Endothelial cell of umbilical vein (primary cell): ENCODE data around the gene CAMKMT.

Experiments
- EZH2 ChIP-seq: IDR thresholded peaks from 2 replicates; pipeline ENCODE4 v1.6.1; 2012; ENCODE audit warnings: borderline replicate concordance, low read depth, mild to moderate bottlenecking, moderate library complexity, low read length, inconsistent platforms; ENCODE audit not compliant: severe bottlenecking
- FOS ChIP-seq: IDR thresholded peaks from 2 replicates; pipeline ENCODE4 v1.6.1; 2011; ENCODE audit warnings: mild to moderate bottlenecking, low read length, moderate library complexity, borderline replicate concordance; ENCODE audit not compliant: insufficient read depth
- GATA2 ChIP-seq: IDR thresholded peaks from 2 replicates; pipeline ENCODE4 v1.7.0; 2011; ENCODE audit warnings: low read depth, mild to moderate bottlenecking, moderate library complexity, mixed read lengths, low read length; ENCODE audit not compliant: insufficient read length, insufficient read depth
- MYC ChIP-seq: IDR thresholded peaks from one replicate; pipeline ENCODE4 v1.6.1; 2011; ENCODE audit warnings: mild to moderate bottlenecking, low read depth, low read length
- POLR2A ChIP-seq: IDR thresholded peaks from 2 replicates; pipeline ENCODE4 v1.6.1; 2012; ENCODE audit warnings: low read depth, mild to moderate bottlenecking, control low read depth, low read length
- POLR2AphosphoS5 ChIP-seq: IDR thresholded peaks from 2 replicates; pipeline ENCODE4 v1.6.1; 2012; ENCODE audit warnings: low read depth, mild to moderate bottlenecking, control low read depth, low read length, moderate library complexity; ENCODE audit not compliant: insufficient read depth
- TF ChIP-seq, protein P1 (sequence below), 2 donors: IDR thresholded peaks; 1 replicate in 1 of 2; 2 replicates in 1 of 2; pipeline ENCODE4 v1.5.1; 2011; ENCODE audit warnings: low read length in 2 of 2, mild to moderate bottlenecking in 2 of 2, moderate library complexity in 2 of 2, control low read depth in 1 of 2, inconsistent platforms in 1 of 2, low read depth in 1 of 2; ENCODE audit not compliant: insufficient read depth in 1 of 2; ENCODE audit errors: extremely low read depth in 1 of 2

DNA sequence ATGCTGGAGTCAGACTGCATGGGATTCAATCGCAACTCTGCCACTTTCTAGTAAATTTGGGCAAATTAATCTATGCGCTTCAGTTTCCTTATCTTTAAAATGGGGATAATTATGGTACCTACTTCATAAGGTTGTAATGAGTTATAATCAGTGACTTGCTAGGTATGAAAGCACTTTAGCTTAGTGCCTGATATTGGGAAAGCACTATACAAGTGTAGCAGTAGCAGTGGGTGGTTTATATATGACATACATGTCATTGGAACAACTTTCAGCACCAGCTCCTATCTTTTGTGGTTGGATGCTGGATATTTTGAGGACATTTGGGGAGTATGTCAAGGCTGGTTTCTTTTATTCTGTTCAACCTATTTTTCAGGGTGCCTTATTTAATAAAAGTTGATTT lies 277.7 kb downstream of the CAMKMT start:
- TF ChIP-seq, protein P1, sequence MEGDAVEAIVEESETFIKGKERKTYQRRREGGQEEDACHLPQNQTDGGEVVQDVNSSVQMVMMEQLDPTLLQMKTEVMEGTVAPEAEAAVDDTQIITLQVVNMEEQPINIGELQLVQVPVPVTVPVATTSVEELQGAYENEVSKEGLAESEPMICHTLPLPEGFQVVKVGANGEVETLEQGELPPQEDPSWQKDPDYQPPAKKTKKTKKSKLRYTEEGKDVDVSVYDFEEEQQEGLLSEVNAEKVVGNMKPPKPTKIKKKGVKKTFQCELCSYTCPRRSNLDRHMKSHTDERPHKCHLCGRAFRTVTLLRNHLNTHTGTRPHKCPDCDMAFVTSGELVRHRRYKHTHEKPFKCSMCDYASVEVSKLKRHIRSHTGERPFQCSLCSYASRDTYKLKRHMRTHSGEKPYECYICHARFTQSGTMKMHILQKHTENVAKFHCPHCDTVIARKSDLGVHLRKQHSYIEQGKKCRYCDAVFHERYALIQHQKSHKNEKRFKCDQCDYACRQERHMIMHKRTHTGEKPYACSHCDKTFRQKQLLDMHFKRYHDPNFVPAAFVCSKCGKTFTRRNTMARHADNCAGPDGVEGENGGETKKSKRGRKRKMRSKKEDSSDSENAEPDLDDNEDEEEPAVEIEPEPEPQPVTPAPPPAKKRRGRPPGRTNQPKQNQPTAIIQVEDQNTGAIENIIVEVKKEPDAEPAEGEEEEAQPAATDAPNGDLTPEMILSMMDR (IDR thresholded peaks at IDR 0.05; ENCODE audit: extremely low read depth in 1 of 2, insufficient read depth in 1 of 2, low read depth in 1 of 2, low read length in 2 of 2), result no peak
- no peak for TF ChIP-seq POLR2A
- TF ChIP-seq FOS, result no peak
- TF ChIP-seq POLR2AphosphoS5, result no peak
- TF ChIP-seq EZH2, result no peak
- no peak for TF ChIP-seq GATA2
- TF ChIP-seq MYC, result no peak
